Lung (tissue), 12 donors: Measurements from ENCODE around the gene CYP4F8. TPM values are rescaled to one million over a fixed set of nuclear protein-coding genes. Genes with fewer than 3 reads are reported as not detected.
"Not testable (repeated sequence)": the region's sequence is repeated elsewhere in the genome, so short reads cannot be mapped to it uniquely, and the experiment has no call there.

Source experiments
- ATAC-seq: fragments of 200-7000 bp; cut with Tn5 transposase; one replicate; pipeline ENCODE4 v1.9.1; 2020; ENCODE audit warnings: moderate number of reproducible peaks; ENCODE audit not compliant: insufficient read depth, low FRiP score
- DNase-seq, 3 donors: peaks; one replicate each; pipeline ENCODE4 v3.0.0-alpha.2; 2013 to 2017
- H3K27ac ChIP-seq, 2 donors: one replicate each; pipeline ENCODE4 v1.5.1; 2013; ENCODE audit warnings: mild to moderate bottlenecking in 2 of 2, moderate library complexity in 2 of 2, control low read depth in 1 of 2, inconsistent platforms in 1 of 2, low read depth in 1 of 2, low read length in 1 of 2
- H3K27me3 ChIP-seq, 3 donors: one replicate each; pipeline ENCODE4 v1.5.1; 2013; ENCODE audit warnings: low read length in 2 of 3; ENCODE audit not compliant: control insufficient read depth in 3 of 3, insufficient read depth in 3 of 3
- H3K36me3 ChIP-seq, 4 donors: one replicate each; pipeline ENCODE4 v1.5.1; 2013; ENCODE audit warnings: low read length in 4 of 4, mild to moderate bottlenecking in 1 of 4, moderate library complexity in 1 of 4; ENCODE audit not compliant: control insufficient read depth in 4 of 4, insufficient read depth in 4 of 4
- H3K4me1 ChIP-seq, 5 donors: one replicate each; pipeline ENCODE4 v1.5.1; 2013; ENCODE audit warnings: low read length in 5 of 5, mild to moderate bottlenecking in 2 of 5, moderate library complexity in 1 of 5; ENCODE audit not compliant: control insufficient read depth in 5 of 5, insufficient read depth in 5 of 5
- H3K4me3 ChIP-seq: one replicate; pipeline ENCODE4 v1.5.1; 2013; ENCODE audit warnings: mild to moderate bottlenecking, control low read depth, moderate library complexity
- H3K9ac ChIP-seq, 2 donors: one replicate each; pipeline ENCODE4 v1.5.1; 2013; ENCODE audit warnings: low read length in 2 of 2, control low read depth in 1 of 2; ENCODE audit not compliant: insufficient read depth in 1 of 2
- H3K9me3 ChIP-seq, 4 donors: one replicate each; pipeline ENCODE4 v1.5.1; 2013; ENCODE audit warnings: low read length in 3 of 4, mild to moderate bottlenecking in 1 of 4, moderate library complexity in 1 of 4; ENCODE audit not compliant: control insufficient read depth in 4 of 4, insufficient read depth in 3 of 4
- WGBS, 2 donors: extraction: QIAGEN DNeasy Blood & Tissue Kit; methylation state at CpG; one replicate each; pipeline ENCODE4 v1.1.7; 2013; 5-methylcytosine and 5-hydroxymethylcytosine counted together
- polyA plus RNA-seq, 2 donors: library from polyadenylated mRNA; stranded (reverse); fragments of 200-250 nt; gene quantifications; one replicate each; pipeline ENCODE4 v1.2.1, GENCODE V29; 2013
- total RNA-seq, 2 donors: library from RNA; depleted of rRNA in 1 of 2; stranded (reverse); fragments of >200 nt in 1 of 2; gene quantifications; one replicate each; pipeline ENCODE4 v1.2.1, GENCODE V29; 2014 to 2021
- TF ChIP-seq, protein P1 (sequence below): IDR thresholded peaks from 2 replicates; pipeline ENCODE4 v1.5.1; 2012; ENCODE audit warnings: mild to moderate bottlenecking; ENCODE audit errors: control extremely low read depth, extremely low read depth
- donor health status: control.
- donor health status: control.
- donor health status: Bipolar disorder and iron deficiency.
- donor health status: healthy.
- donor health status: DM: yes; HTN: yes; CAD: no.

CYP4F8 gene
- total and polyA plus RNA-seq, 4 donors = not detected

DNA sequence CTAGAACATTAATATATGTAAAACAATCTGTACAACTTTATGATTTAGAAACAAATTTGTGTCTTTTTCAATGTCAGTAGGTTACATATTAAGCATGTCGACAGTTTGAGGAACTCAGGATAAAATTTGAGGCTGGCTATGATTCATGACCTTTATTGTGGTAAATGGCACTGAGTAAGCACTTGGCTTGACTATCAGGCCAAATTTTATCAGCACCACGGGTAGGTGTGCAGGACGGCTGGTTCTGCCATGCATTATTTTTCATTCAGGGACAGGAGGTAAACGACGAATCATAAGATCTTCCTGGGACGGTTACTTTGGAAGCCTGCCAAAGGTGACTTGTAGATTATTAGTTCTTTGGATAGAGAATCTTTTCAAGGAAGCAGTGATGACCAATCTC, 19.9 kb upstream of the CYP4F8 start:
- DNase-seq = no peak
- ATAC-seq = no peak
- H3K27ac ChIP-seq = no peak overlapping the region
- TF ChIP-seq, protein P1, sequence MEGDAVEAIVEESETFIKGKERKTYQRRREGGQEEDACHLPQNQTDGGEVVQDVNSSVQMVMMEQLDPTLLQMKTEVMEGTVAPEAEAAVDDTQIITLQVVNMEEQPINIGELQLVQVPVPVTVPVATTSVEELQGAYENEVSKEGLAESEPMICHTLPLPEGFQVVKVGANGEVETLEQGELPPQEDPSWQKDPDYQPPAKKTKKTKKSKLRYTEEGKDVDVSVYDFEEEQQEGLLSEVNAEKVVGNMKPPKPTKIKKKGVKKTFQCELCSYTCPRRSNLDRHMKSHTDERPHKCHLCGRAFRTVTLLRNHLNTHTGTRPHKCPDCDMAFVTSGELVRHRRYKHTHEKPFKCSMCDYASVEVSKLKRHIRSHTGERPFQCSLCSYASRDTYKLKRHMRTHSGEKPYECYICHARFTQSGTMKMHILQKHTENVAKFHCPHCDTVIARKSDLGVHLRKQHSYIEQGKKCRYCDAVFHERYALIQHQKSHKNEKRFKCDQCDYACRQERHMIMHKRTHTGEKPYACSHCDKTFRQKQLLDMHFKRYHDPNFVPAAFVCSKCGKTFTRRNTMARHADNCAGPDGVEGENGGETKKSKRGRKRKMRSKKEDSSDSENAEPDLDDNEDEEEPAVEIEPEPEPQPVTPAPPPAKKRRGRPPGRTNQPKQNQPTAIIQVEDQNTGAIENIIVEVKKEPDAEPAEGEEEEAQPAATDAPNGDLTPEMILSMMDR = no peak
- peaks cover 0 to 4% (median 0%) of the 10 kb centered on the region in 3 donors for H3K27me3 ChIP-seq
- H3K9ac ChIP-seq = no peak overlapping the region
- H3K36me3 ChIP-seq = no peaks in the 10 kb centered on the region
- WGBS, 2 donors = 19 to 37% methylated on average over 6 of the region's 6 CpGs
- no peak overlapping the region for H3K4me3 ChIP-seq
- peaks cover 0 to under 1% (median 0%) of the 10 kb centered on the region in 5 donors for H3K4me1 ChIP-seq
- peaks cover 0 to 7% (median 0%) of the 10 kb centered on the region in 4 donors for H3K9me3 ChIP-seq

DNA sequence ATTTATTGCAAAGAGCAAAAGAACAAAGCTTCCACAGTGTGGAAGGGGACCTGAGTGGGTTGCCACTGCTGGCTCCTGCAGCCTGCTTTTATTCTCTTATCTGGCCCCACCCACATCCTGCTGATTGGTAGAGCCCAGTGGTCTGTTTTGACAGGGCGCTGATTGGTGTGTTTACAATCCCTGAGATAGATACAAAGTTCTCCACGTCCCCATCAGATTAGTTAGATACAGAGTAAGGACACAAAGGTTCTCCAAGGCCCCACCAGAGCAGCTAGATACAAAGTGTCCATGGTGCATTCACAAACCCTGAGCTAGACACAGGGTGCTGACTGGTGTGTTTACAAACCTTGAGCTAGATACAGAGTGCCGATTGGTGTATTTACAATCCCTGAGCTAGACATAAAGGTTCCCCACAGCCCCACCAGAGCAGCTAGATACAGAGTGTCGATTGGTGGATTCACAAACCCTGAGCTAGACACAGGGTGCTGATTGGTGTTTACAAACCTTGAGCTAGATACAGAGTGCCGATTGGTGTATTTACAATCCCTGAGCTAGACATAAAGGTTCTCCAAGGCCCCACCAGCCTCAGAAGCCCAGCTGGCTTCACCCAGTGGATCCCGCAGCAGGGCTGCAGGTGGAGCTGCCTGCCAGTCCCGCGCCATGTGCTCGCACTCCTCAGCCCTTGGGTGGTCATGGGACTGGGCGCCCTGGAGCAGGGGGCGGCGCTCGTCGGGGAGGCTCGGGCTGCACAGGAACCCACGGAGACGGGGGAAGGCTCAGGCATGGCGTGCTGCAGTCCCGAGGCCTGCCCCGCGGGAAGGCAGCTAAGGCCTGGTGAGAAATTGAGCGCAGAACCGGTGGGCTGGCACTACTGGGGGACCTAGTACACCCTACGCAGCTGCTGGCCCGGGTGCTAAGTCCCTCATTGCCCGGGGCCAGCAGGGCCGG, 6.8 kb upstream of the CYP4F8 start:
- H3K9ac ChIP-seq, ATAC-seq, DNase-seq, H3K27me3 ChIP-seq, H3K4me3 ChIP-seq, H3K4me1 ChIP-seq, H3K9me3 ChIP-seq, H3K27ac ChIP-seq, H3K36me3 ChIP-seq: not testable (repeated sequence)
- 90 to 92% methylated on average over 27 of the region's 27 CpGs for WGBS, 2 donors

DNA sequence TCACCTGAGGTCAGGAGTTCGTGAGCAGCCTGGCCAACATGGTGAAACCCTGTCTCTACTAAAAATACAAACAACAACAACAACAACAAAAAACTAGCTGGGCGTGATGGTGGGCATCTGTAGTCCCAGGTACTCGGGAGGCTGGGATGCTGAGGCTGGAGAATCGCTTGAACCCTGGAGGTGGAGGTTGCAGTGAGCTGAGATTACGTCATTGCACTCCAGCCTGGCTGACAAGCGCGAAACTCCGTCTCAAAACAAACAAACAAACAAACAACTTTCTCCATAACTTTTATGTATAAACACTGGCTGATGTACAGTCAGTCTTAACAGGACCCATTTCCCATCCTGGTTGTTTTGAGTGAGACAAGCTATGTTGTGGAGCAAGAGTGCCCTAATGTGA, 5.8 kb upstream of the CYP4F8 start:
- H3K36me3 ChIP-seq = no peaks in the 10 kb centered on the region
- H3K4me1 ChIP-seq = no peaks in the 10 kb centered on the region
- H3K27me3 ChIP-seq = no peaks in the 10 kb centered on the region
- H3K9ac ChIP-seq = no peak overlapping the region
- H3K27ac ChIP-seq = no peak overlapping the region
- WGBS, 2 donors = 85 to 93% methylated on average over 8 of the region's 8 CpGs
- DNase-seq (no peak), ATAC-seq (no peak)
- TF ChIP-seq, protein P1 = no peak
- no peak overlapping the region for H3K4me3 ChIP-seq
- peaks cover 0 to 1% (median 0%) of the 10 kb centered on the region in 4 donors for H3K9me3 ChIP-seq

DNA sequence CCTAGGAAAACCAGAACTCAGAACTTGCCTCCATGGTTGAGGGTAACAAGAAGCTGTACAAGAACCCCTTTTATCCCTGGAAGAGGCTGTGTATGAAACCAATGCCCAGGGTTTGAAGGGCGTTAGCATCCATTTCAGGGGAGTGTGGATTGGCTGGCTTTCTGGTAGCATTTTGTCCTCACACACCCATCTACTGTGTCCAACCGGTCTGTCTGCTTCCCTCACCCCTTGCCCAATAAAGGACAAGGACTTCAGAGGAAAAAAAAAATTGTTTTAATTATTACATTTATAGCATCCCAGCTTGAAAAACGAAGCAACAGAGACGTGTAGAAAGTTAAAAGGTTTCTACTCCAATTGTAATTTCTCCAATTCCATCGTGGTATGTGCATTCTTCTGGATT, 2.7 kb upstream of the CYP4F8 start:
- 58 to 66% methylated on average over 5 of the region's 5 CpGs for WGBS, 2 donors

More for the DNA sequence above, 2.7 kb upstream of the CYP4F8 start:
- ATAC-seq (no peak), DNase-seq (no peak)
- Histone ChIP-seq H3K9ac (no peak overlapping the region), H3K27me3 (no peaks in the 10 kb centered on the region), H3K36me3 (no peaks in the 10 kb centered on the region), H3K27ac (no peak overlapping the region), H3K4me3 (no peak overlapping the region), H3K9me3 (peaks cover 0 to 1% (median 0%) of the 10 kb centered on the region in 4 donors), H3K4me1 (peaks cover 0 to 3% (median 0%) of the 10 kb centered on the region in 5 donors)
- TF ChIP-seq, protein P1 = no peak
